HG03571 (cell line): ENCODE results near the gene CALML4.
"Not testable (repeated sequence)": the region's sequence is repeated elsewhere in the genome, so short reads cannot be mapped to it uniquely, and the experiment has no call there.

Experiments used
- ATAC-seq: cut with Tn5 transposase; IDR thresholded peaks from one replicate; pipeline ENCODE4 v1.9.1; 2021; ENCODE audit not compliant: unreplicated experiment

The CALML4 gene, protein sequence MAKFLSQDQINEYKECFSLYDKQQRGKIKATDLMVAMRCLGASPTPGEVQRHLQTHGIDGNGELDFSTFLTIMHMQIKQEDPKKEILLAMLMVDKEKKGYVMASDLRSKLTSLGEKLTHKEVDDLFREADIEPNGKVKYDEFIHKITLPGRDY

DNA sequence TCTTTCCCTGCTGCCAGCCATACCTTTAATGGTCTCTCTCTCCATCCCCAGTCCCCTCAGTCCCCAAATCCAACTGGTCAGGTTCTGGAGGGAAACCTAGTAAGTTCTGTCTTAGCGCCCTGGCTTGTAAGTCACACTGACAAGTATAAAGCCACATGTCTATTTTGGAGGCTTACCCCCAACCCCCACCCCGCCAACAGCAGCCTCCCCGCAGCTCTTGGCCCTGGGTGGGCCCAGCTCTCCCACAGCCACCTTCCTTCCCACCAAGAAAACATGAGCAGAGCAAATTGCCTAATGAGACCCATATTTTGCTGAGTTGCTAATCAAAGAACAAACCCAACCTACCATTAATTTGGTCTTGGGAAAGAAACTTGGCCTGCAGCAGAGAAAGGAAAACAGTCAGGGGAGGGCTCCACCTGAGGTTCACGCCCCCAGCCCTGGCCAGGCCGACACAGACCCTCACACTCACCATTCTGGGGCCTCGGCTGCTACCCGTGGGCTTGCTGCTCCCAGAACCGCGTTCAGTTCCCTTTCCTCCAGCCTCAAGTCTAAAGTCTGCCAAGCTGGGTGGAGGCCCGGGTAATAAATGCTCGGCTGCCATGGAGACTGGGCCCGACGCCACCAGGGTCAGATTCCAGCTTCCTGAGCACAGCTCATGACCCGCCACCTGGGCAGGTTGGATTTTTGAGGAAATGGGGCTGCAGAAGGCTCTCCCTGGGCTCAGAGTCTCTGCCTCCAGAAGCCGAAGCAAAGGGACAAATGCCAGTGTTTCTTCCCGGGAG lies at the start of gene CALML4:
CALML4 (minus strand) TSS at position 557 of the 782 bp plus-strand sequence; CDS start at position 472, 85 bp downstream.
- no peak for ATAC-seq

DNA sequence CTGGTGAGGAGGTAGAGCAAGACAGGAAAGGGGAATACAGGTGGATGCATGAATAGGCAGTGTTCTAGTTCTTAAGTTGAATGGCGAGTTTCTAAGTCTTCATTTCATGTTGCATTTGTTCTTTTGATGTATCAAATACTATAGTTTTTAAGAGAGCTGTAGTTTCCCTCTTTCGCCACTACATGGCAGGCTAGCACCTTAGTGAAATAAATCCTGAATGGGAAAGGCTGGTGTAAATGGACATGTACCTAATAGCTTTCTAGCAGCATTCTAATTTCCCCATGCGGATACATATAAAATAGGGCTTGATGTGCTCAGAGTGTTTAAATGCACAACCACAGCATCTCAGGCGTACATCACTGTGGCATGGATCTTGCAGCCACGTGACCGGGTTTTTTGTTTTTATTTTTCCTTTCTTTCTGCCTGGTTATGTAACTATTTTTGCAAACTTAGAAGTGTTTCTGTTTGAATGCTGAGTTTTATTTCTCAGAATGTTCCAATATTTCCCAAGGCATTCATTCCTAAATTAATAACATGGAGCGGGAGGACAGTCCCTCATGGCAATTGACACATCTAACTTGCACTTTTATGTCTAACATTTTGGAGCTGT lies 47.9 kb upstream of the CALML4 start:
- ATAC-seq, result no peak

DNA sequence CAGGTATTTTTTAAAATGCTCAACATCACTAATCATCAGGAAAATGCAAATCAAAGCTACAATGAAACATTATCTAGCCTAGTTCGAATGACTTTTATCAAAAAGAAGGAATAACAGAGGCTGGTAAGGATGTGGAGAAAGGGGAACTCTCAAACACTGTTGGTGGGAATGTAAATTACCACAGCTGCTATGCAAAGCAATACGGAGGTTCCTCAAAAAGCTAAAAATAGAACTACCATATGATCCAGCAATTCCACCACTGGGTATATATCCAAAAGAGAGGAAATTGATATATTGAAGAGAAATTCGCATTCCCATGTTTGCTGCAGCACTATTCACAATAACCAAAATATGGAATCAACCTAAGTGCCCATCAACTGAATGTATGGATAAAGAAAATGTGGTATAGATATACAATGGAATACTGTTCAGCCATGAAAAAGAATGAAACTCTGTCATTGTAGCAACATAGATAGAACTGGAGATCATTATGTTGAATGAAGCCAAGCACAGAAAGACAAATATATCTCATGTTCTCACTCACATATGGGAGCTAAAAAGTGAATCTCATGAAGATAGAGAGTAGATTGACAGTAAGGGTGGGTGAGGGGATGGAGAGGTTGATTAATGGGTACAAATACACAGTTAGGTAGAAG lies 44.1 kb upstream of the CALML4 start:
- no peak for ATAC-seq

DNA sequence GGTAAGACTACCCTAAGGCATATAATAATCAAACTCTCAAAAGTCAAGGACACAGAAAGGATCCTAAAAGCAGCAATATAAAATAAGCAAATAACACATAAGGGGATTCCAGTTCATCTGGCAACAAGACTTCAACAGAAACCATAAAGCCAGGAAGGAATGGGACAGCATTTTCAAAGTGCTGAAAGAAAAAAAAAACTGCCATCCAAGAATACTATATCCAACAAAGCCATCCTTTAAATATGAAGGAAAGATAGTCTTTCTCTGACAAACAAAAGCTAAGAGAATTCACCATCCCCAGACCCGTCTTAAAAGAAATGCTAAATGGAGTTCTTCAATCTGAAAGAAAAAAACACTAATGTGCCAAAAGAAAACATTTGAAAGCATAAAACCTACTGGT lies 39.1 kb upstream of the CALML4 start:
- no peak for ATAC-seq

DNA sequence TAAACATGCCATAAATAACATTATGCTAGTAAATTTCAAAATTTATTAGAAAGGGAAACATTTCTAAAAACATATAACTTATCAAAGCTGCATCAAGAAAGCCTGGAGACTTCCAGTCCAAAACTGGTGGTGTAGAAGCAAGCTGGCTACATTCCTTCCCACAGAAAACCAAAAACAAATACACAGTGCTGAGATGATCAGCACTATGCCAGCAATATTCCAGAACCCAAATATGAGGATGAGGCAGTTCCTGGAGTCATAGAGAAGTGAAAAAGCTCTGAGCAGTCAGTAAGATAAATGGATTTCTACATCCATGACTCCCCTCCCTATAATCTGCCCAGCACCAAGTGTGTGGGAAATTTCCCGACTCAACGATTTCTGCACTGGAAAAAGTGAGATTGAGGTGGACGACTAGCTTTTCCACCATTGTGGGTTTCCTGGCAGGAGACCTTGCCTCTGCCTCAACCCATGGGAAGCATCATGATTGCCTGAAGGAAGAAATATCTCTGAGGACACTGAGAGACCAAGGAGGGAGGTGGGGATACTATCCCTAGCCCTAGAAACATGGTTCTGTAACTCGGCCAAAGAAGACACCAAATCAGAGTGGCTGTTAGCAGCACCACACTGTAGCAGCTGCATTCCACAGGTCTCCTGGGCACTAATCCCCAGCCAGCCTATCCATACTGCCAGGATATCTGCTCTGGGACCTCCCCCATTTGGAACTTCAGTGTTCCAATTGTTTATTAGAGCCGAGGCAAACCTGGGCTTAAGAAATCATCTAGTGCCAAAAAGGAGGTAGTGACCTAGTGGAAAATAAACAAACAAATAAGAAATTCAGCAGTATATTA lies 36.2 kb upstream of the CALML4 start:
- no peak for ATAC-seq

DNA sequence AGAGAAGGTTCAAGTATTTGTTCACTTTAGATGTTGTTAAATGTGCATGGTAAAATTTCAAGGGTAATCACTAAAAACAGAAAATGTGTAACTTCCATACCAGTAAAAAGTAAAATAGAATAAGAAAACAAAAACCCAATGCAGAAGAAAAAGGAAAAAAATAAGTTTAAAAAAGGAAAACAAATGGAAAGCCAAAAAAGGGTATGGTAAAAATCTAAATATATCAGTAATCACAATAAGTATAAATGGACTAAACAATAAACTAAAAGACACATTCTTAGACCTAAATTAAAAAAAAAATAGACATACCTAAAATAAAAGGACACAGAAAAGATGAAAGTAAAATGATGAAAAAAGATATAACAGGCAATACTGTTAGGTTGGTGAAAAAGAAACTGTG lies 33.9 kb upstream of the CALML4 start:
- ATAC-seq, result no peak

DNA sequence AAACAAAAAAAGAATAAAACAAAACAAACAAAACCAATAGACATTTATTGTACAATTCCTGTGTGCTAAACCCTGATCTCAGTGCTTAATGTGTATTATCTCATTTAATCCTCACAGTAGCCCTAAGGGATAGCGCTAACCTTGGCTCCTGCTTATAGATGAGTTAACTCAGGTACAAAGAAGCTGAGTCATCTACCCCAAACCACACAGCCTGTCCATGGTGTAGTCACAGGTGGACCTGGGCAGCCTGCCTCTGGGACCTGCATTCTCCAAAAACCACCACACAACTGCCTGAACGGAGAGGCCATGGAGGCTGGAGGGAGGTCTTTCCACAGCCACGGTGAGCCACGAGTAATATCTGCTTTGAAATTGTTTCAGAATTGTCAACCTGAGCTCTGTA lies 29.9 kb upstream of the CALML4 start:
- ATAC-seq, result no peak

DNA sequence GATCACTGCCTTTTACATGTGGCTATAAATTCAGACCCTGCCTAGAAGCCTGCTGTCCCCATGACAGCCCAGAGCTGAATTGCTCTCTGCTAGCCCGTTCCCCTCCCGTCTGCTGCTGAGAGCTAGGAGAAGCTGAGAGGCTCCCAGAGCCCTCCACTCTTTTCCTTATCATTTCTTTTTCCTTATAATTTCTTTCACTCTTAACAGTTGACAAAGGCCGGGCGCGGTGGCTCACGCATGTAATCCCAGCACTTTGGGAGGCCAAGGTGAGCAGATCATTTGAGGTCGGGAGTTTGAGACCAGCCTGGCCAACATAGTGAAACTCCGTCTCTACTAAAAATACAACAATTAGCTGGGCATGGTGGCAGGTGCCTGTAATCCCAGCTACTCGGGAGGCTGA lies 29.4 kb upstream of the CALML4 start:
- not testable (repeated sequence) for ATAC-seq

DNA sequence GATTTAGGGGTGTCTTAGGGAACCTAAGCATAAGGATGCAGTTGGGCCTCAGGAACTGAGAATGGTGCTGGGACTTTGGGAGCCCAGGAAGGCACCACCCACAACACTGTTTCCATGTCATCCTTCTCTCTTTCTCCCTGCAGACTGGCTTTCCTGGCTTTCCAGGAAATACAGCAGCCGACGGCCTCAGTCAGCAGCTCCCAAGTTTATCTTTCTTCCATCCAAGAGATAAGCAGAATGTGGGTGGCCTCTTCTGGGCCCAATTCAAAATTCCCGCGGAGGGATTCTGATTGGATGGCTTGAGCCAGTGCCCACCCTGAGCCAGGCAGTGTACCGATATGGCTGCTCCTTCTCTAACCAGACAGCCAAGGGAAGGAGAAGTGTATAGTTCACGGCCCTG lies 28.9 kb upstream of the CALML4 start:
- no peak for ATAC-seq

DNA sequence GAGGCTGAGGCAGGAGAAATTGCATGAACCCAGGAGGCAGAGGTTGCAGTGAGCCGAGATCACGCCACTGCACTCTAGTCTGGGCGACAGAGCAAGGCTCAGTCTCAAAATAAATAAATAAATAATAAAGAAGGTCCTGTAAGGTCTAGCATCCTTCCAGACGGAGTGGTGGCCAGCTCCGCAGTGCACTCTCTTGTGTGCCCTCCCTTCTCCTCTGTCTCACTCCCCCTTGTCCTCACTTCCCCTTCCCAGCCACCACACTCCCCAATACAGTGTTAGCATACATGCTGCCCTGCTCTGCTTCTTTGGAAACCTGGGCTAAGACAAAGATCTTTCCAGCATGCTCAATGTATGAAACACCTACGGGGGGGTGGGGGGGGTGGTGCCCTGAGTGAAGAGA lies 27.8 kb upstream of the CALML4 start:
- no peak for ATAC-seq

DNA sequence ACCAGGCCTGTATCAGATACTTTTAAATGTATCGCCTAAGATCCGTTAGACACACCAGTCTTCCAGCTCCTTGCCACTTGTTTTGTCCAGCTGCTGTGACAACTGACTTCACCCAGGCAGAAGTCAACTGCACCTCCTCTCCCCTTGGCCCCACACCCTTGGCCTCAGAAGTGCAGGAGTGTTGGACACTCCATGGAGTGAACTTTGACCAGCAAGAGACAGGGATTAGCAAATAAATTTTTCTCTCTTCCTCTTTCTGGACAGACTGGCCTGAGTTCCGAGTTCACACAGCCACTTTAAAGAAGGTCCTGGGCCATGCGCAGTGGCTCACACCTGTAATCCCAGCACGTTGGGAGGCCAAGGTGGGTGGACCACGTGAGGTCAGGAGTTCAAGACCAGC lies 27.3 kb upstream of the CALML4 start:
- ATAC-seq, result no peak

DNA sequence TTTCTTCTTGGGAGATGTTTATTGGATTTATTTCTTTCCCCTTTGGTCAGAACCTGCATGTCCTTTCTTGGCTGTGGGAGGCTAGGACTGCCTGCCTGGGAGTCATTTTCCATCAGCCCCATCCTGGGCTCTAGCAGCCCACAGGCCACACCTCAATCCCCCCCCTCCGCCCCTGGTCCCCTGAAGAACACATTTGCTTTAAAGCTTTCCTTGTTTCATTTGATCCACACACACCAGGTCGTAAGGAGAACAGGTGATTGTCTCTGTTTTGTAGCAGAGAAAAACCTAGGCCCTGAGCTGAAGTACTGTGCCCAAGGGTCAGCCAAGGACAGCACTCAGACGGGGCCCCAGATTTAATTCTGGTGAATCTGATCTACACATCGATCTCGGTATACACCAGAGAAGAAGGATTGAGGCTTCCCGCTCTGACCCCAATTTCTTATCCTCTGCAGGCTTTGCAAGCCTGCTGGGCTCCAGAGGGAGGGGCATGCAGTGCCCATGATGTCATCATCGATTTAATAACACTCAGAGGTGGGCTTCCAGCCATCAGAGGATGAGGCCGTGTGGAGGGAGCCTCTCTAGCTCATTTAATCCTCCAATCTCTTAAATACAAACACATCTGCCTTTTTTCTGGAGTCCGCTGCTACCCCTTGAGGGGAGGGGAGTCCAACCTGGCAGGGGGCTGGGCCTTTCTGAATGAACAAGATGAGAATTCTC lies 26.1 kb upstream of the CALML4 start:
- no peak for ATAC-seq

DNA sequence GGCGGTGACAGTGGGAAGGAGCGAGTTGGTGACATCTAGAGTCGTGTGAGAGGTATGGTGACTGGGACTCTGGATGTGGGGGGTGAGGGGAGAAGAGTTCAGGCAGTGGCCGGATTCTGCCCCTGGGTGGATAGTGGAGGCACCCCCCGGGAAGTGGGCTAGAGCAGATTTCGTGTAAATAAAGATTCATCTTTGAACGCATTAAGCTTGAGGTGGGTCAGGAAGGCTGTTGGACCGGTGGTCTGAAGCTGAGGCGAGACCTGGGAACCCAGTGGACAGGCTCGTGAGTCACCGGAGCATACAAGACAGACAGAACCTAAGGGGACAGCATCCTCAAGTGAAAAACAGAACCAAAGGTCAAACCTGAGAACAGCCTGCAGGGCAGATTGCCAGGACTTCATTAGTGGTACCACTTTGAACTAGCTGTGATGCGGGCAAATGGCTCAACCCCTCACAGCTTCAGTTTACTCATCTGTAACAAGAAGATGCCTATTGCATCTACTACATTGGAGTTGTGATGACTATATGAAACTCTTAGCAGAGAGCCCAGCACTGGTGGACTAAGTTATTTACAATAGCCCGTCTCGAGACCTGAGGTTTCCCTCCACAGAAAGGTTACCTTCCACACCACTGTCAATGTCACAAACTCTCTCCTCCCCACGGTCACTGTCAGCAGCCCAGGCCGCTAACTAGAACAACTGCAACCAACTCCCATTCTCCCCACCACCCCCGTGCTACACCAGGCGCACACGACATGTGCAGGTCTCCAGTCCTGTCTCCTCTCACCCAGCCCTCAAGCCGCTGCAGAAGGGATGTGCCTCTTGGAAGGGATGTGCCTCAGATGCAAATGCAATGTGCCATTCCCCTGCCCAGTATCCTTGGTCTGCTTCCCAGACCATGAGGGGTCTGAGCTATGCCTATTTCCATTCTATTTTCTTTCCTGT lies 25.3 kb upstream of the CALML4 start:
- ATAC-seq, result no peak

DNA sequence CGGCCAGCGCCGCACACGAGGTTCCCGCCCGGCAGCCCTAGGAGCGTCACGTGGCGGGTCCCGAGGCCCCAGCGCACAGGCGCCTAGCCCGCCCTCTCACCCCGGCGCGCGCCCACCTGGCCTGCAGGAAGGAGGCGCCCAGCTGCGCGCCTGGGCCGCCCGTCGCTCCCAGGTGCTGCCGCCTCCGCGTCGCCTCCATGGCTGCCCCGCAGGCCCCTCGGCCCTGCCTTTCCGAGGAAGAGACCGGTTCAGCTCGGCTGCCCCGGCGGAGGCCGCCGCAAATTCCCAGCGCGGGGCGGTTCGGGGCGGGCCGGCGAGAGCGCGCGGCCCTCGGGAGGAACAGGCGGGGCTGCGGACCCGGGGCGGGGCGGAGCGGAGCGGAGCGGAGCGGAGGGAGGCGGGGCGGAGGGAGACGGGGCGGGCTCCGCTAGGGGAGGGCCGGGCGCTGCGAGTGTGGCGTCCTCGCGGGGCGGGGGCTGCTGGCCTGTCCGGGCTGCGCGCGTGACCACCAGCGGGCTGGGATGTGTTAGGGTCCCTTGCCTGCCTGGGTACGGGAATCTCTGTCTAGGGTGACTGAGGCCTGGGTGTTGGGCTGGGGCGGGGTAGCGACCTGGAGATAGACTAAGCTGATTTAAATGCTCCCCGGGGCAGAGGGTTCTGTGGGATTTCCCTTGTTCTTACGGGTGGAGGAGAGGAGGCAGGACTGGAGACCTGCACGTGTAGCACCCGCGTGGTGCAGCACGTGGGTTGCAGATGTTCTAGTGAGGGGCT lies 24.4 kb upstream of the CALML4 start, which contains the start of gene CLN6:
CLN6 (minus strand) TSS at position 343 of the 771 bp plus-strand sequence; CDS start at position 199, 144 bp downstream.
- peak; percentile 61 for ATAC-seq

DNA sequence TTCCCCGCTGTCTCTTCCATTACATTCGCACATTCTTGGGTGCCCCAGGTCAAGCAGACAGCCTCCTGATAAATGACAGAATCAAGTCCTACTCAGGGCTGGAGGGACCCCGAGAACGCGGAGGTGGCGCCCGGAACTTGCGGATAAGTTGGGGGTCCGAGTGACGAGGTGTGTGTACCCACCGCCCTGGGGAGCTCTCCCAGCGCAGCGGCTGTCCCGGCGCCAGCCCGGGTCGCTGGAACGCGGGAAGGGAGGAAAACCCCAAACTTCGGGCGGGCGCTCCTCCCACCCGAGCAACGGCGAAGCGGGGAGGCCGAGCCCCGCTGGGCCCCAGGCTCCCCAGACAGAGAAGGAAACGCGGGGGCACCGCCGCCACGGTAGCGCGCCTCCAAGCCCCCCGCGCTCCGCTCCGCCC lies 23.8 kb upstream of the CALML4 start:
- ATAC-seq, result peak; percentile 4

DNA sequence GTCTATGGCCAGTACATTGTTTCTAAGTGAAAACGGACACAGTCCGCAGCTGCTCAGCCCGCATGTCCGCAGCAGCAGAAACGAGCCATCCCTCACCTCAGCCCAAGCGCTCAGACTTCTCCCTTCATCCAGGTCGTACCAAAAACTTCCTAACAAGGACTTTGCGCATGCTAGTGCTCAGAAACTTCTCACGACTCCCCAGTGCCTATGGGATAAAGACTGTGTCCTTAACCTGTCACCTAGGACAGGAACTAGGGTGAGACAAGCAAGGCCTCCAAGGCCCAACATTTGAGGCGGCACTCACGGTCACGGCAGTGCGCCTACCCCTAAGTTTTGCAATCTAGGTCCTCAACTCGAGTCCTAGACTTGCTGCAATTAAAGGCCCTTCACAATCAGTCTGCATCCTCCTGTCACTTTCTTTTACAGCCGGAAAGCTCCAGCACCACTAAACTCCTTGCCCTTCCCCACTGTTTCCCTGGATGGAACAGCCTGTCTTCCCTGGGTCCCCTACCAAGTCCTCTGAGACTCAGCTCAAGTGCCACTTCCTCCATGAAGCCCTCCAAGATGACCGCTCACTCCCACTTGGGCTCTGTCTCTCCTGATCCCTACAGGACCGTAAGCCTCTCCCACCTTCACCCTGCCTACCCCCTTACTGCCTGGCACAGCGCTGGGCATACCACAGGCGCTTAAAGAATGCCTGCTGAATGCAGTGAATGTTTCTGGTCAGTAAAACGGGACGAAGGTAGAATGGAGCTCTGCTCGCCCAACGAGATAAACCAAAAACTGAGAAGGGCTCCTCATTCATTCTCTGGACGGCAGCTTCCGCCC lies 23.2 kb upstream of the CALML4 start:
- ATAC-seq, result no peak

DNA sequence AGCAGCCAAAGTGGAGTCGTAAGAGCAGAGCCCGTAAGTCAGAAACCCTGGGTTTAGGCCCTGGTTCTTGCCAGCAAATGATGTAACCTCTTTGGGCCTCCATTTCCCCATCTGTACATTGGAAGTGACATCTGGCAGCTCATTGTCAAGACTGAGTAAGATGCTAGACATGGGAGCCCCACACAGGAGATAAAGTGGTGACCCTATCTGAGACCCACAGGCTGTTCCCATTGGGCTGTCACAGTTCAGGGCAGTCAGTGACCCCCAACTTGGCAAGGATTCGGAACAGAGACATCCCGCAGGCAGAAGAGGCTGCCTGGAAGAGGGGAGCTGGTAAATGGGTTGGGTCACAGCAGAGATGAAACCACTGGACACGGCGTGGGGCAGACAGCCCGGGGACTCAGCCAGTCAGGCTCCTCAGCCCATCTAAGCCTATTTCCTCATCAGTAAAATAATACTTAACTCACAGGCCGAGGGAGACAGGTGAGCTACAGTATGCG lies 22.6 kb upstream of the CALML4 start:
- no peak for ATAC-seq
